Endodermal cell (in vitro differentiated cells): ENCODE data around the gene ABI3. TPM values are rescaled to one million over a fixed set of nuclear protein-coding genes. Genes with fewer than 3 reads are reported as not detected.

Experiments
- DNase-seq: peaks from one replicate; pipeline ENCODE4 v3.0.0-alpha.2; 2017
- H3K27ac ChIP-seq: 2 replicates; pipeline ENCODE4 v1.5.1; 2013; ENCODE audit warnings: mild to moderate bottlenecking, low read depth, low read length, moderate library complexity
- H3K27me3 ChIP-seq: 2 replicates; pipeline ENCODE4 v1.6.1; 2013; ENCODE audit warnings: mild to moderate bottlenecking, low read length, moderate library complexity; ENCODE audit not compliant: insufficient read depth, control insufficient read depth, poor library complexity, severe bottlenecking
- H3K36me3 ChIP-seq: 2 replicates; pipeline ENCODE4 v1.7.0; 2013; ENCODE audit warnings: mild to moderate bottlenecking, low read length, moderate library complexity; ENCODE audit not compliant: control insufficient read depth, insufficient read depth
- H3K4me1 ChIP-seq: one replicate; pipeline ENCODE4 v1.7.0; 2013; ENCODE audit warnings: low read length; ENCODE audit not compliant: control insufficient read depth, insufficient read depth
- H3K4me3 ChIP-seq: 2 replicates; pipeline ENCODE4 v1.5.1; 2013; ENCODE audit warnings: mild to moderate bottlenecking, low read length, moderate library complexity
- H3K9ac ChIP-seq: 2 replicates; pipeline ENCODE4 v1.6.1; 2013; ENCODE audit warnings: mild to moderate bottlenecking, low read length, moderate library complexity; ENCODE audit not compliant: poor library complexity, severe bottlenecking; ENCODE audit errors: extremely low read depth
- H3K9me3 ChIP-seq: 2 replicates; pipeline ENCODE4 v1.6.1; 2013; ENCODE audit warnings: mild to moderate bottlenecking, low read length, moderate library complexity; ENCODE audit not compliant: control insufficient read depth
- H3K27ac Mint-ChIP-seq: 2 replicates; pipeline ENCODE4 v1.8.0; 2020; ENCODE audit warnings: mixed read lengths
- H3K27me3 Mint-ChIP-seq: 2 replicates; pipeline ENCODE4 v1.8.0; 2021; ENCODE audit warnings: mild to moderate bottlenecking, mixed read lengths; ENCODE audit not compliant: insufficient read depth
- H3K36me3 Mint-ChIP-seq: 2 replicates; pipeline ENCODE4 v1.8.0; 2020; ENCODE audit warnings: low read depth, mixed read lengths
- H3K4me1 Mint-ChIP-seq: 2 replicates; pipeline ENCODE4 v1.8.0; 2020; ENCODE audit warnings: mixed read lengths
- H3K4me3 Mint-ChIP-seq: 2 replicates; pipeline ENCODE4 v1.8.0; 2020; ENCODE audit warnings: mild to moderate bottlenecking, moderate library complexity, mixed read lengths
- H3K9me3 Mint-ChIP-seq: 2 replicates; pipeline ENCODE4 v1.8.0; 2020; ENCODE audit warnings: mild to moderate bottlenecking, mixed read lengths
- WGBS, 2 experiments: methylation state at CpG; one replicate each; pipeline versions ENCODE4 v1.1.5 to v1.1.7; 2013; ENCODE audit warnings: missing lambda C conversion rate in 2 of 2, mixed read lengths in 1 of 2; ENCODE audit not compliant: insufficient coverage in 1 of 2, insufficient read length in 1 of 2; 5-methylcytosine and 5-hydroxymethylcytosine counted together
- total RNA-seq, 2 donors: library from RNA; stranded (reverse); fragmentation: NEBNext Ultra II Directional in 1 of 2; extraction: Animal tissue kit (Norgen Biotek cat#: 25700) in 1 of 2; gene quantifications; 2 replicates in 1 of 2; 3 replicates in 1 of 2; pipeline ENCODE4 v1.2.1, GENCODE V29; 2021
- TF ChIP-seq, protein P1 (sequence below): fragments of 200-600 bp; sonication (generic); conservative IDR thresholded peaks from 2 replicates; pipeline ENCODE4 v1.5.0; 2021; ENCODE audit warnings: antibody characterized with exemption, mild to moderate bottlenecking

The ABI3 gene
- total RNA-seq, 2 donors from 2014 or later = 0.58 to 1.7 TPM

DNA sequence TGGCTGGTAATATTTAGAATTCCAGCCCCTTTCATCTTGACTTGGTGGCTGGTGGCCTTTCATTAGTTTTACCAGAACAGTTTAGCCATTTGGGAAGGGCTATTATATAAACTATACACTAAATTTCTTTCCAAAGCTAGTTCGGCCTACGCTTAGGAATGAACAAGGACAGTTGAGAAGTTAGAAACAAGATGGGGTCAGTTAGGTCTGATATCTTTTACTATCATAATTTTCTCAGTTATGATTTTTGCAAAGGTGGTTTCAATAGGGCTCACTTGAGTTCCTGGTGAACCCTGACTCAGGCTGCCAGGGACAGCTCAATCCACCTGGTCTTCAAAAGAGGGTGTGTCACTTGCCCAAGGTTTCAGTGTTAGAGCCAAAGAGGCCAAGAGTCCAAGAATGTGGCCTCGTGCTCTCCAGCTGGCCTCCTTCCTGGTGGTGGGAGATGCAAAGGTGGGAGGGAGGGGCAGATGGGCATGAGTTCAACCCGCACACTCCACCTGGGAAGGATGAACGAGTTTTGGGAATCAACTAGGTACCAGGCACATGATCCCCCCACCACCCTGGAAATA is 24.1 kb downstream of the ABI3 start:
- Histone ChIP-seq H3K4me1 (no peaks in the 10 kb centered on the region), H3K27me3 (peaks cover 14% of the 10 kb centered on the region), H3K27ac (no peak overlapping the region), H3K36me3 (no peaks in the 10 kb centered on the region), H3K4me3 (no peak overlapping the region), H3K9me3 (no peaks in the 10 kb centered on the region), H3K9ac (no peak overlapping the region)
- Mint-ChIP-seq H3K4me3 (no peak overlapping the region), H3K36me3 (no peaks in the 10 kb centered on the region), H3K4me1 (peaks cover 4% of the 10 kb centered on the region), H3K9me3 (no peaks in the 10 kb centered on the region), H3K27ac (no peak overlapping the region), H3K27me3 (peaks cover 29% of the 10 kb centered on the region)
- no peak for DNase-seq
- 85% methylated on average over 2 to 3 of the region's 5 CpGs for WGBS, 2 experiments
- TF ChIP-seq, protein P1, sequence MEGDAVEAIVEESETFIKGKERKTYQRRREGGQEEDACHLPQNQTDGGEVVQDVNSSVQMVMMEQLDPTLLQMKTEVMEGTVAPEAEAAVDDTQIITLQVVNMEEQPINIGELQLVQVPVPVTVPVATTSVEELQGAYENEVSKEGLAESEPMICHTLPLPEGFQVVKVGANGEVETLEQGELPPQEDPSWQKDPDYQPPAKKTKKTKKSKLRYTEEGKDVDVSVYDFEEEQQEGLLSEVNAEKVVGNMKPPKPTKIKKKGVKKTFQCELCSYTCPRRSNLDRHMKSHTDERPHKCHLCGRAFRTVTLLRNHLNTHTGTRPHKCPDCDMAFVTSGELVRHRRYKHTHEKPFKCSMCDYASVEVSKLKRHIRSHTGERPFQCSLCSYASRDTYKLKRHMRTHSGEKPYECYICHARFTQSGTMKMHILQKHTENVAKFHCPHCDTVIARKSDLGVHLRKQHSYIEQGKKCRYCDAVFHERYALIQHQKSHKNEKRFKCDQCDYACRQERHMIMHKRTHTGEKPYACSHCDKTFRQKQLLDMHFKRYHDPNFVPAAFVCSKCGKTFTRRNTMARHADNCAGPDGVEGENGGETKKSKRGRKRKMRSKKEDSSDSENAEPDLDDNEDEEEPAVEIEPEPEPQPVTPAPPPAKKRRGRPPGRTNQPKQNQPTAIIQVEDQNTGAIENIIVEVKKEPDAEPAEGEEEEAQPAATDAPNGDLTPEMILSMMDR = no peak

DNA sequence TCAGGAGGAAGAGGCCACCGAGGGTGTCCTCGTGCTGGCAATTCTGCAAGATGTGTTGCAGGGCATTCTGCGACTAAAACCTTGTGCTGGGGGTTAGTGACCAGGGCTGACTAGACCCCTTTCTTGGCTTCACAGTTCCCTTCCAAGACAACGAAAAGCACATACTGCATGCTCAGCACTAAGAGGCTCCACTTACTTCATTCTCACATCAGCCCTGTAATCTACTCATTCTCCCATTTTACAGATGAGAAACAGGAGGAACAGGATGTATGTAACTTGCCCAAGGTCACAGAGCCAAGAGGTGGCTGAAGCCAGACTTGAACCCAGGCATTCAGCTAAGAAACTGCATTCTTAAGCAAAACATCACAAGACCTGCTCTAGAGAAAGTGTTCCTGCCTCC is 25.4 kb downstream of the ABI3 start:
- Mint-ChIP-seq H3K27ac (no peak overlapping the region), H3K27me3 (peaks cover 20% of the 10 kb centered on the region), H3K36me3 (no peaks in the 10 kb centered on the region), H3K4me1 (peaks cover 3% of the 10 kb centered on the region), H3K4me3 (no peak overlapping the region), H3K9me3 (no peaks in the 10 kb centered on the region)
- Histone ChIP-seq H3K27ac (no peak overlapping the region), H3K36me3 (no peaks in the 10 kb centered on the region), H3K4me1 (no peaks in the 10 kb centered on the region), H3K4me3 (no peak overlapping the region), H3K9me3 (no peaks in the 10 kb centered on the region), H3K27me3 (peaks cover 13% of the 10 kb centered on the region), H3K9ac (no peak overlapping the region)
- WGBS, 2 experiments = 90% methylated on average over 4 of the region's 4 CpGs; no CpG with 5 or more reads in 1 of the 2 experiments
- no peak for DNase-seq
- TF ChIP-seq, protein P1 = no peak

DNA sequence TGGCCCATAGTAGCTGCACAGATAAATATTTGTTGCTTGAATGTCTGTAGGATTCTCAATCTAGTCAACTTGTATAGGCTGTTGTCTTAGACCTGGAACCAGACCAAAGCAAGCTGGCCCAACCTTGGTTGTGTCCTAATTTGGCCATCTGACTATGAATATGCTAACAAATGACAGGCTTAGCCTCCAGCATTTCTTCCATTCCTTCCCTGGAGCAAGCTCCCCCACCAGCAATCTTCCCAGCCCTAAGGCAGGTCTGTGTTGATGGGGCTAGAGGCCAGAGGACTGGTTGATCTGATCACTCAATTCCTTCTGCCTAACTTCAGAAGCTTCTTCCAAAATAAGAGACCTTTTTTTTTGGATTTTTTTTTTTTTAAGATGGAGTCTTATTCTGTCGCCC is 29.5 kb downstream of the ABI3 start:
- Histone ChIP-seq H3K4me3 (no peak overlapping the region), H3K27ac (no peak overlapping the region), H3K9ac (no peak overlapping the region), H3K4me1 (no peaks in the 10 kb centered on the region), H3K27me3 (no peaks in the 10 kb centered on the region), H3K36me3 (no peaks in the 10 kb centered on the region), H3K9me3 (no peaks in the 10 kb centered on the region)
- H3K36me3 Mint-ChIP-seq = no peaks in the 10 kb centered on the region
- no peaks in the 10 kb centered on the region for H3K9me3 Mint-ChIP-seq
- no peak for DNase-seq
- H3K4me3 Mint-ChIP-seq = no peak overlapping the region
- H3K27ac Mint-ChIP-seq = no peak overlapping the region
- H3K4me1 Mint-ChIP-seq = peaks cover 1% of the 10 kb centered on the region
- TF ChIP-seq, protein P1 = no peak
- H3K27me3 Mint-ChIP-seq = no peaks in the 10 kb centered on the region
- WGBS, 2 experiments = 94% methylated on average over 1 of the region's 1 CpG; no CpG with 5 or more reads in 1 of the 2 experiments
